ENCODE data around the gene CPB2.

Gene CPB2

DNA sequence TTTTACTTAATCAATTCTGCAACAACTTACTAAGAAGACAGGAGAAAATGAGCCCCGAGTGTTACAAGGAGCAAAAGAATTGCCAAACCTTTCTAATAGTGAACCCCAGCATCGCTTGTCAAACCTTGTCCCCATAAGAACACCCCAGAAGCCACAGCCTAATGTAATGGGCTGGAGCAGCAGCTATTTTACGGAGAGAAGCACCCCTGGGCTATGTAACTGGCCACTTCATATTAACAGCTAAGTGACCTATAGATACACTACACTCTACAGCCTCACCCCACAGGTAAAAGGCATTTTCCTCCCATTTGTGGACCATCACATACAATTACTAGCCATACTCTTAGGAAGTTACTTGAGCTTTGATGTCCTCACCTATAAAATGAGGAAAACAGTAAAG is 27.3 kb upstream of the CPB2 start:
- Mint-ChIP-seq H3K36me3 (ENCODE audit: low read depth) (no peaks in the 10 kb centered on the region), H3K9me3 (no peaks in the 10 kb centered on the region), H3K27ac (no peak overlapping the region), H3K4me3 (no peak overlapping the region), H3K4me1 (no peaks in the 10 kb centered on the region), H3K27me3 (ENCODE audit: low read depth) (no peaks in the 10 kb centered on the region)
- TF ChIP-seq, protein P1, sequence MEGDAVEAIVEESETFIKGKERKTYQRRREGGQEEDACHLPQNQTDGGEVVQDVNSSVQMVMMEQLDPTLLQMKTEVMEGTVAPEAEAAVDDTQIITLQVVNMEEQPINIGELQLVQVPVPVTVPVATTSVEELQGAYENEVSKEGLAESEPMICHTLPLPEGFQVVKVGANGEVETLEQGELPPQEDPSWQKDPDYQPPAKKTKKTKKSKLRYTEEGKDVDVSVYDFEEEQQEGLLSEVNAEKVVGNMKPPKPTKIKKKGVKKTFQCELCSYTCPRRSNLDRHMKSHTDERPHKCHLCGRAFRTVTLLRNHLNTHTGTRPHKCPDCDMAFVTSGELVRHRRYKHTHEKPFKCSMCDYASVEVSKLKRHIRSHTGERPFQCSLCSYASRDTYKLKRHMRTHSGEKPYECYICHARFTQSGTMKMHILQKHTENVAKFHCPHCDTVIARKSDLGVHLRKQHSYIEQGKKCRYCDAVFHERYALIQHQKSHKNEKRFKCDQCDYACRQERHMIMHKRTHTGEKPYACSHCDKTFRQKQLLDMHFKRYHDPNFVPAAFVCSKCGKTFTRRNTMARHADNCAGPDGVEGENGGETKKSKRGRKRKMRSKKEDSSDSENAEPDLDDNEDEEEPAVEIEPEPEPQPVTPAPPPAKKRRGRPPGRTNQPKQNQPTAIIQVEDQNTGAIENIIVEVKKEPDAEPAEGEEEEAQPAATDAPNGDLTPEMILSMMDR (IDR thresholded peaks at IDR 0.05; ENCODE audit: unreplicated experiment in 3 of 3): no peak

DNA sequence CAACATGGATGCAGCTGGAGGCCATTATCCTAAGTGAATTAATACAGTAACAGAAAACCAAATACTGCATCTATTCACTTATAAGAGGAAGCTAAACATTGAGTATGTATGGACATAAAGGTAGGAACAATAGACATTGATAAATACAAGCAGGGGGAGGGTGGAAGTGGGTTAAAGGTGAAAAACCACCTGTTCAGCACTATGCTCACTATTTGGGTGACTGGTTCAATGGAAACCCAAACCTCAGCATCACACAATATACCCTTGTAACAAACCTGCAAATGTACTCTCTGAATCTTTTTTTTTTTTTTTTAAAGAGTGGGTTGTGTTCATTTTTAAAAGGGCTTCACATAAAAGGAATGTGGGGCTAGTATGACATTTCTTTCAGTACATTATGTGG is 26.9 kb upstream of the CPB2 start:
- Mint-ChIP-seq H3K4me1 (no peaks in the 10 kb centered on the region), H3K27ac (no peak overlapping the region), H3K9me3 (no peaks in the 10 kb centered on the region), H3K27me3 (ENCODE audit: low read depth) (peaks cover 2% of the 10 kb centered on the region), H3K4me3 (no peak overlapping the region), H3K36me3 (ENCODE audit: low read depth) (no peaks in the 10 kb centered on the region)
- TF ChIP-seq, protein P1 (IDR thresholded peaks at IDR 0.05; ENCODE audit: unreplicated experiment in 3 of 3): no peak

DNA sequence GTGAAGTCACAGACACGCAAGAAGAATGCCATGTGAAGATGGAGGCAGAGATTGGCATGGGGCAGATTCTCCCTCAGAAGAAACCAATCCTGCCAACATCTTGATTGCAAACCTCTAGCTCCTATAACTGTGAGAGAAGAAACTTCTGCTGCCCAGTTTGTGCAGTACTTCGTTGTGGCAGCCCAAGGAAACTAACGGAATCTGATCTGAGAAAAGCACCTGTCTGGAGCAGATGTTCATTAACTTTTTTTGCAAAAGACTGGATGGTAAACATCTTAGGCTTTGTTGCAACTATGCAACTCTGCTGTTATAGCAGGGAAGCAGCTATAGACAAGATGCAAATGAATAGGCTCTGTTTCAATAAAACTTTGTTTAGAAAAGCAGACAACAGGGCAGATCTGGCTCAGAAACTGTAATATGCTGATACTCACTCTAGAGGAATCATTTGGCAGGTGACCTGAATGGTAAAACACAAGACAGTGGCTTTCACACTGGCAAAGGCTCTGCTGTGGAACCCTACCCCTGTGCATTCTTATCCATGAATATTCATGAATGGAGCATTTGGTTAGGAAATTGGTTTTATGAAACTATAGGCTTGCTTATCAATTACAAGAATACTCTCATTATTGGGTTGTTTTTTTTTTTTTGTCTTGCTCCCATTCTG is 25.3 kb upstream of the CPB2 start:
- Mint-ChIP-seq H3K27ac (no peak overlapping the region), H3K4me3 (no peak overlapping the region), H3K9me3 (no peaks in the 10 kb centered on the region), H3K27me3 (ENCODE audit: low read depth) (peaks cover 3% of the 10 kb centered on the region), H3K36me3 (ENCODE audit: low read depth) (no peaks in the 10 kb centered on the region), H3K4me1 (peaks cover 5% of the 10 kb centered on the region)
- TF ChIP-seq, protein P1 (IDR thresholded peaks at IDR 0.05; ENCODE audit: unreplicated experiment in 3 of 3): no peak

DNA sequence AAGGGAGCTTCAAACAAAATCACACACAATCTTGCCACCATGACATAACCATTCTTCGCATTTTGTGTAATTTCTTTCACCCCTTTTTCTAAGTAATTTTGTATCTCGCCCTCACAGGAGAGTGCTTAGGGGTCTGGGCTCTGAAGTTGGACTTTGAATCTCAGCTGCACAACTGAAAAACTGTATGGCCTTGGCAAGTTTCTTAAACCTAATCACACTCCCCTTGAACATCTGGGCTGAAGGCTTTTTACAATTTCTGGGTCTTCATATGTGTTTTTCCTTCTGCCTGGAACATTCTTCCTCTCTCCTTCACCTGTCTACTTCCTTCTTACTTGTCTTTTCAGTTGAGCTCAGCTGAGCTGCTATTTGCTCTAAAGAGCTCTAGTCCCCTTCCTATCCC is 24.3 kb upstream of the CPB2 start:
- no peaks in the 10 kb centered on the region for H3K36me3 Mint-ChIP-seq (ENCODE audit: low read depth)
- peak overlapping the region in 1 of 3 experiments; percentile 3 for H3K27ac Mint-ChIP-seq
- TF ChIP-seq, protein P1 (IDR thresholded peaks at IDR 0.05; ENCODE audit: unreplicated experiment in 3 of 3): no peak
- peaks cover 3% of the 10 kb centered on the region for H3K27me3 Mint-ChIP-seq (ENCODE audit: low read depth)
- peaks cover 5% of the 10 kb centered on the region for H3K4me1 Mint-ChIP-seq
- H3K4me3 Mint-ChIP-seq: no peak overlapping the region
- no peaks in the 10 kb centered on the region for H3K9me3 Mint-ChIP-seq

DNA sequence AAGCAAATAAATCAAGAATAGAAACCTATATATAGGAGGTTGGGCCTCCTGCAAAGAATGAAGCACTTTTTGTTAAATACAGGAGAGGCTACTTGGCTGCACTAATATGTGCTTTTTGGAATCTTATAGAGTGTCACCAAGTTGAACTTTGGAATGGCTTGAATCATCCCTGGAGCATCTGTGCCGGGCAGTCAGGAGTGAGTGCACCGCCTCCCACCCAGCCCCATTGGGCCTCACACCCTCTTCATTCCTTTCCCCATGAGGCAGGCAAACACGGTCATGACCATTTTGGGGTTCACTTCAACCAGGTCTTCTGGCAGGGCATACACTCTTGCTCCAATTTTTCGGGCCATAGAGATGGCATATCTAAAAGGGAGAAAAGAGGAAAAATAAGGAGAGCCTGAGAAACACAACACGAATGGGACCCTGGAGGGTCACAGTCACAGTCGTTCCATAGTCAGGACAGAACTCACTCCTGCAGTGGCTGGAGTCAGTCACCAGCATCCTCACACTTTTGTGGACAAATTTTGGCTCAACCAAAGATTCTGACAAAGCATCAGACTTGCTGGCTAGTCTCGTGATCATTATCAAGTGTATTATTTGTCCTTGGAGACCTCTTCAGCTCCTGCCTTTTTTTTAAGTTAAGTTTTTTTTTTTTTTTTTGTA is 22.7 kb upstream of the CPB2 start:
- H3K4me1 Mint-ChIP-seq: peaks cover 5% of the 10 kb centered on the region
- no peaks in the 10 kb centered on the region for H3K36me3 Mint-ChIP-seq (ENCODE audit: low read depth)
- no peak overlapping the region for H3K4me3 Mint-ChIP-seq
- TF ChIP-seq, protein P1 (IDR thresholded peaks at IDR 0.05; ENCODE audit: unreplicated experiment in 3 of 3): no peak
- H3K27ac Mint-ChIP-seq: no peak overlapping the region
- peaks cover 3% of the 10 kb centered on the region for H3K27me3 Mint-ChIP-seq (ENCODE audit: low read depth)
- no peaks in the 10 kb centered on the region for H3K9me3 Mint-ChIP-seq

All from nephron (organoid).